WTC11 (cell line): ENCODE measurements around the gene CFAP126. TPM values are rescaled to one million over a fixed set of nuclear protein-coding genes. Genes with fewer than 3 reads are reported as not detected.

Experiments used
- ATAC-seq: fragments of 200-7000 bp; cut with Tn5 transposase; 2 replicates; pipeline ENCODE4 v1.10.0; 2021; ENCODE audit warnings: mild to moderate bottlenecking, moderate library complexity
- CTCF ChIA-PET: fragments of 300-600 bp; sonication (Branson Sonifier 250); formaldehyde crosslinking; loops from one replicate; lab custom pipeline; 2021; ENCODE audit warnings: antibody characterized with exemption; lab: Charles Lee
- POLR2A ChIA-PET: fragments of 350-600 bp; sonication (Branson Sonifier 250); formaldehyde crosslinking; loops from one replicate; lab custom pipeline; 2021; ENCODE audit warnings: antibody characterized with exemption; lab: Charles Lee
- DNase-seq: peaks from one replicate; pipeline ENCODE4 v3.0.0; 2021; ENCODE audit warnings: low spot score
- H3K27ac Mint-ChIP-seq: 2 replicates; pipeline ENCODE4 v1.8.0; 2021; ENCODE audit warnings: mixed read lengths
- H3K27me3 Mint-ChIP-seq: 2 replicates; pipeline ENCODE4 v1.8.0; 2021; ENCODE audit warnings: low read depth, mild to moderate bottlenecking, moderate library complexity, mixed read lengths
- H3K36me3 Mint-ChIP-seq: 2 replicates; pipeline ENCODE4 v1.8.0; 2021; ENCODE audit warnings: mixed read lengths
- H3K4me1 Mint-ChIP-seq: 2 replicates; pipeline ENCODE4 v1.8.0; 2022; ENCODE audit warnings: mixed read lengths
- H3K4me3 Mint-ChIP-seq: 2 replicates; pipeline ENCODE4 v1.8.0; 2021; ENCODE audit warnings: mild to moderate bottlenecking, moderate library complexity, mixed read lengths
- H3K9me3 Mint-ChIP-seq: 2 replicates; pipeline ENCODE4 v1.8.0; 2021; ENCODE audit warnings: mixed read lengths
- E2F1 ChIP-seq: sonication (generic); formaldehyde crosslinking; IDR thresholded peaks from 2 replicates; pipeline ENCODE4 v1.8.0; 2022; ENCODE audit warnings: mild to moderate bottlenecking, missing genetic modification reagents
- ELF4 ChIP-seq: sonication (generic); formaldehyde crosslinking; IDR thresholded peaks from 2 replicates; pipeline ENCODE4 v1.8.1; 2022; ENCODE audit warnings: low read depth, mild to moderate bottlenecking, moderate library complexity, missing genetic modification reagents
- ETV6 ChIP-seq: sonication (generic); formaldehyde crosslinking; IDR thresholded peaks from 2 replicates; pipeline ENCODE4 v1.8.1; 2022; ENCODE audit warnings: mild to moderate bottlenecking, missing genetic modification reagents
- HMGXB4 ChIP-seq: sonication (generic); formaldehyde crosslinking; IDR thresholded peaks from 2 replicates; pipeline ENCODE4 v1.8.1; 2023; ENCODE audit warnings: mild to moderate bottlenecking, moderate library complexity, missing genetic modification reagents
- JUN ChIP-seq: sonication (generic); formaldehyde crosslinking; IDR thresholded peaks from 2 replicates; pipeline ENCODE4 v1.8.0; 2023; ENCODE audit warnings: mild to moderate bottlenecking, missing genetic modification reagents
- MXD4 ChIP-seq: fragments of 250-450 bp; sonication (Bioruptor Pico); IDR thresholded peaks from 2 replicates; pipeline ENCODE4 v1.8.0; 2021; ENCODE audit warnings: mild to moderate bottlenecking, moderate library complexity, borderline replicate concordance
- NFATC4 ChIP-seq: fragments of 250-450 bp; sonication (Bioruptor Pico); IDR thresholded peaks from 2 replicates; pipeline ENCODE4 v1.9.0; 2021; ENCODE audit warnings: mild to moderate bottlenecking
- NFE2L1 ChIP-seq: sonication (generic); formaldehyde crosslinking; IDR thresholded peaks from 2 replicates; pipeline ENCODE4 v1.8.1; 2023; ENCODE audit warnings: missing genetic modification reagents
- NFYB ChIP-seq: sonication (generic); formaldehyde crosslinking; conservative IDR thresholded peaks from 2 replicates; pipeline ENCODE4 v1.8.0; 2022; ENCODE audit warnings: low read depth, missing genetic modification reagents
- NR3C1 ChIP-seq: sonication (generic); formaldehyde crosslinking; conservative IDR thresholded peaks from 2 replicates; pipeline ENCODE4 v1.8.1; 2023; ENCODE audit warnings: low read depth, mild to moderate bottlenecking, missing genetic modification reagents
- RORB ChIP-seq: fragments of 250-450 bp; sonication (Bioruptor Pico); IDR thresholded peaks from 2 replicates; pipeline ENCODE4 v1.9.0; 2021; ENCODE audit warnings: mild to moderate bottlenecking
- USF2 ChIP-seq: sonication (generic); formaldehyde crosslinking; IDR thresholded peaks from 2 replicates; pipeline ENCODE4 v1.8.1; 2023; ENCODE audit warnings: mild to moderate bottlenecking, missing genetic modification reagents, moderate library complexity
- ZBTB21 ChIP-seq: sonication (generic); formaldehyde crosslinking; IDR thresholded peaks from 2 replicates; pipeline ENCODE4 v1.8.1; 2023; ENCODE audit warnings: mild to moderate bottlenecking, missing genetic modification reagents, borderline replicate concordance
- ZNF219 ChIP-seq: sonication (generic); formaldehyde crosslinking; IDR thresholded peaks from 2 replicates; pipeline ENCODE4 v1.8.0; 2023; ENCODE audit warnings: missing genetic modification reagents, mild to moderate bottlenecking, borderline replicate concordance
- ZNF396 ChIP-seq: fragments of 250-450 bp; sonication (Bioruptor Pico); IDR thresholded peaks from 2 replicates; pipeline ENCODE4 v1.8.0; 2021; ENCODE audit warnings: mild to moderate bottlenecking, moderate library complexity, borderline replicate concordance
- total RNA-seq: library from RNA; stranded (reverse); gene quantifications from 3 replicates; pipeline ENCODE4 v1.2.3, GENCODE V29; 2021
- TF ChIP-seq, protein P1 (sequence below): fragments of 250-450 bp; sonication (Bioruptor Pico); IDR thresholded peaks from 2 replicates; pipeline ENCODE4 v1.9.0; 2021; ENCODE audit warnings: mild to moderate bottlenecking, borderline replicate concordance
- TF ChIP-seq, protein P2 (sequence below): sonication (generic); formaldehyde crosslinking; conservative IDR thresholded peaks from 2 replicates; pipeline ENCODE4 v1.8.1; 2023; ENCODE audit warnings: mild to moderate bottlenecking, low read depth, missing genetic modification reagents, moderate library complexity
- TF ChIP-seq, protein P3 (sequence below): sonication (generic); formaldehyde crosslinking; IDR thresholded peaks from 2 replicates; pipeline ENCODE4 v1.8.1; 2023; ENCODE audit warnings: mild to moderate bottlenecking, missing genetic modification reagents
- TF ChIP-seq, protein P4 (sequence below): sonication (generic); formaldehyde crosslinking; IDR thresholded peaks from 2 replicates; pipeline ENCODE4 v1.8.1; 2022; ENCODE audit warnings: missing genetic modification reagents, borderline replicate concordance
- TF ChIP-seq, protein P5 (sequence below): sonication (generic); formaldehyde crosslinking; IDR thresholded peaks from 2 replicates; pipeline ENCODE4 v1.8.1; 2023; ENCODE audit warnings: mild to moderate bottlenecking, missing genetic modification reagents

Gene CFAP126
- total RNA-seq, 1 experiment from 2014 or later: not detected

DNA sequence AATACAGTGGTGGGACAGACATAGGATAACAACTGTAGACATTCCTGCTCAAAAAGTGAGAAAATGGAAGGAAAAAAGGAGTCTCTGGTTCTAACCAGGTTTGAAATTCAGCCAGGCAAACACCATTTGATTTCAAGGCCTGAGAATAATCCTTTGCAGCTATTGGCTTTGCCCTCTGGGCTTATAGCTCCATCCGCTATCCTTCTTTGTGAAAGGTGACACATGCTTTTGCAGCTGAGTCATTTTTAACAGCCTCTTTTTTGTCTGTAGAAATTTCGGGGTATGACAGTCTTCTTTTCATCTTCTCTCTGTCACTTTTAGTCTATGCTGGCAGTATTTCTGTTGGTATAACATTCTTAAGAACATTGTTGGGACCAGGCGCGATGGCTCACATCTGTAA, 37.3 kb downstream of the CFAP126 start:
- POLR2A ChIA-PET: no interaction called here
- TF ChIP-seq ELF4 (CRISPR knock-in tag): no peak
- no peak for TF ChIP-seq RORB
- no peak for TF ChIP-seq ZNF219
- no peak for TF ChIP-seq JUN (CRISPR knock-in tag)
- no peak for TF ChIP-seq USF2 (CRISPR knock-in tag)
- TF ChIP-seq, protein P1, sequence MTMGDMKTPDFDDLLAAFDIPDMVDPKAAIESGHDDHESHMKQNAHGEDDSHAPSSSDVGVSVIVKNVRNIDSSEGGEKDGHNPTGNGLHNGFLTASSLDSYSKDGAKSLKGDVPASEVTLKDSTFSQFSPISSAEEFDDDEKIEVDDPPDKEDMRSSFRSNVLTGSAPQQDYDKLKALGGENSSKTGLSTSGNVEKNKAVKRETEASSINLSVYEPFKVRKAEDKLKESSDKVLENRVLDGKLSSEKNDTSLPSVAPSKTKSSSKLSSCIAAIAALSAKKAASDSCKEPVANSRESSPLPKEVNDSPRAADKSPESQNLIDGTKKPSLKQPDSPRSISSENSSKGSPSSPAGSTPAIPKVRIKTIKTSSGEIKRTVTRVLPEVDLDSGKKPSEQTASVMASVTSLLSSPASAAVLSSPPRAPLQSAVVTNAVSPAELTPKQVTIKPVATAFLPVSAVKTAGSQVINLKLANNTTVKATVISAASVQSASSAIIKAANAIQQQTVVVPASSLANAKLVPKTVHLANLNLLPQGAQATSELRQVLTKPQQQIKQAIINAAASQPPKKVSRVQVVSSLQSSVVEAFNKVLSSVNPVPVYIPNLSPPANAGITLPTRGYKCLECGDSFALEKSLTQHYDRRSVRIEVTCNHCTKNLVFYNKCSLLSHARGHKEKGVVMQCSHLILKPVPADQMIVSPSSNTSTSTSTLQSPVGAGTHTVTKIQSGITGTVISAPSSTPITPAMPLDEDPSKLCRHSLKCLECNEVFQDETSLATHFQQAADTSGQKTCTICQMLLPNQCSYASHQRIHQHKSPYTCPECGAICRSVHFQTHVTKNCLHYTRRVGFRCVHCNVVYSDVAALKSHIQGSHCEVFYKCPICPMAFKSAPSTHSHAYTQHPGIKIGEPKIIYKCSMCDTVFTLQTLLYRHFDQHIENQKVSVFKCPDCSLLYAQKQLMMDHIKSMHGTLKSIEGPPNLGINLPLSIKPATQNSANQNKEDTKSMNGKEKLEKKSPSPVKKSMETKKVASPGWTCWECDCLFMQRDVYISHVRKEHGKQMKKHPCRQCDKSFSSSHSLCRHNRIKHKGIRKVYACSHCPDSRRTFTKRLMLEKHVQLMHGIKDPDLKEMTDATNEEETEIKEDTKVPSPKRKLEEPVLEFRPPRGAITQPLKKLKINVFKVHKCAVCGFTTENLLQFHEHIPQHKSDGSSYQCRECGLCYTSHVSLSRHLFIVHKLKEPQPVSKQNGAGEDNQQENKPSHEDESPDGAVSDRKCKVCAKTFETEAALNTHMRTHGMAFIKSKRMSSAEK: no peak
- TF ChIP-seq ETV6: no peak
- no peak for TF ChIP-seq MXD4
- TF ChIP-seq, protein P2, sequence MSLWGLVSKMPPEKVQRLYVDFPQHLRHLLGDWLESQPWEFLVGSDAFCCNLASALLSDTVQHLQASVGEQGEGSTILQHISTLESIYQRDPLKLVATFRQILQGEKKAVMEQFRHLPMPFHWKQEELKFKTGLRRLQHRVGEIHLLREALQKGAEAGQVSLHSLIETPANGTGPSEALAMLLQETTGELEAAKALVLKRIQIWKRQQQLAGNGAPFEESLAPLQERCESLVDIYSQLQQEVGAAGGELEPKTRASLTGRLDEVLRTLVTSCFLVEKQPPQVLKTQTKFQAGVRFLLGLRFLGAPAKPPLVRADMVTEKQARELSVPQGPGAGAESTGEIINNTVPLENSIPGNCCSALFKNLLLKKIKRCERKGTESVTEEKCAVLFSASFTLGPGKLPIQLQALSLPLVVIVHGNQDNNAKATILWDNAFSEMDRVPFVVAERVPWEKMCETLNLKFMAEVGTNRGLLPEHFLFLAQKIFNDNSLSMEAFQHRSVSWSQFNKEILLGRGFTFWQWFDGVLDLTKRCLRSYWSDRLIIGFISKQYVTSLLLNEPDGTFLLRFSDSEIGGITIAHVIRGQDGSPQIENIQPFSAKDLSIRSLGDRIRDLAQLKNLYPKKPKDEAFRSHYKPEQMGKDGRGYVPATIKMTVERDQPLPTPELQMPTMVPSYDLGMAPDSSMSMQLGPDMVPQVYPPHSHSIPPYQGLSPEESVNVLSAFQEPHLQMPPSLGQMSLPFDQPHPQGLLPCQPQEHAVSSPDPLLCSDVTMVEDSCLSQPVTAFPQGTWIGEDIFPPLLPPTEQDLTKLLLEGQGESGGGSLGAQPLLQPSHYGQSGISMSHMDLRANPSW (CRISPR knock-in tag): no peak
- TF ChIP-seq E2F1 (CRISPR knock-in tag): no peak
- no peak for TF ChIP-seq NFE2L1 (CRISPR knock-in tag)
- TF ChIP-seq, protein P3, sequence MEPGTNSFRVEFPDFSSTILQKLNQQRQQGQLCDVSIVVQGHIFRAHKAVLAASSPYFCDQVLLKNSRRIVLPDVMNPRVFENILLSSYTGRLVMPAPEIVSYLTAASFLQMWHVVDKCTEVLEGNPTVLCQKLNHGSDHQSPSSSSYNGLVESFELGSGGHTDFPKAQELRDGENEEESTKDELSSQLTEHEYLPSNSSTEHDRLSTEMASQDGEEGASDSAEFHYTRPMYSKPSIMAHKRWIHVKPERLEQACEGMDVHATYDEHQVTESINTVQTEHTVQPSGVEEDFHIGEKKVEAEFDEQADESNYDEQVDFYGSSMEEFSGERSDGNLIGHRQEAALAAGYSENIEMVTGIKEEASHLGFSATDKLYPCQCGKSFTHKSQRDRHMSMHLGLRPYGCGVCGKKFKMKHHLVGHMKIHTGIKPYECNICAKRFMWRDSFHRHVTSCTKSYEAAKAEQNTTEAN: no peak
- TF ChIP-seq, protein P4, sequence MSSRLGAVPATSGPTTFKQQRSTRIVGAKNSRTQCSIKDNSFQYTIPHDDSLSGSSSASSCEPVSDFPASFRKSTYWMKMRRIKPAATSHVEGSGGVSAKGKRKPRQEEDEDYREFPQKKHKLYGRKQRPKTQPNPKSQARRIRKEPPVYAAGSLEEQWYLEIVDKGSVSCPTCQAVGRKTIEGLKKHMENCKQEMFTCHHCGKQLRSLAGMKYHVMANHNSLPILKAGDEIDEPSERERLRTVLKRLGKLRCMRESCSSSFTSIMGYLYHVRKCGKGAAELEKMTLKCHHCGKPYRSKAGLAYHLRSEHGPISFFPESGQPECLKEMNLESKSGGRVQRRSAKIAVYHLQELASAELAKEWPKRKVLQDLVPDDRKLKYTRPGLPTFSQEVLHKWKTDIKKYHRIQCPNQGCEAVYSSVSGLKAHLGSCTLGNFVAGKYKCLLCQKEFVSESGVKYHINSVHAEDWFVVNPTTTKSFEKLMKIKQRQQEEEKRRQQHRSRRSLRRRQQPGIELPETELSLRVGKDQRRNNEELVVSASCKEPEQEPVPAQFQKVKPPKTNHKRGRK (CRISPR knock-in tag): no peak
- no peak for TF ChIP-seq ZBTB21 (CRISPR knock-in tag)
- TF ChIP-seq HMGXB4 (CRISPR knock-in tag): no peak
- TF ChIP-seq NFATC4 (CRISPR knock-in tag): no peak
- no peak for TF ChIP-seq NFYB (CRISPR knock-in tag)
- no peak for TF ChIP-seq NR3C1 (CRISPR knock-in tag)
- TF ChIP-seq, protein P5, sequence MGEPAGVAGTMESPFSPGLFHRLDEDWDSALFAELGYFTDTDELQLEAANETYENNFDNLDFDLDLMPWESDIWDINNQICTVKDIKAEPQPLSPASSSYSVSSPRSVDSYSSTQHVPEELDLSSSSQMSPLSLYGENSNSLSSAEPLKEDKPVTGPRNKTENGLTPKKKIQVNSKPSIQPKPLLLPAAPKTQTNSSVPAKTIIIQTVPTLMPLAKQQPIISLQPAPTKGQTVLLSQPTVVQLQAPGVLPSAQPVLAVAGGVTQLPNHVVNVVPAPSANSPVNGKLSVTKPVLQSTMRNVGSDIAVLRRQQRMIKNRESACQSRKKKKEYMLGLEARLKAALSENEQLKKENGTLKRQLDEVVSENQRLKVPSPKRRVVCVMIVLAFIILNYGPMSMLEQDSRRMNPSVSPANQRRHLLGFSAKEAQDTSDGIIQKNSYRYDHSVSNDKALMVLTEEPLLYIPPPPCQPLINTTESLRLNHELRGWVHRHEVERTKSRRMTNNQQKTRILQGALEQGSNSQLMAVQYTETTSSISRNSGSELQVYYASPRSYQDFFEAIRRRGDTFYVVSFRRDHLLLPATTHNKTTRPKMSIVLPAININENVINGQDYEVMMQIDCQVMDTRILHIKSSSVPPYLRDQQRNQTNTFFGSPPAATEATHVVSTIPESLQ (CRISPR knock-in tag): no peak
- TF ChIP-seq ZNF396 (CRISPR knock-in tag): no peak
- CTCF ChIA-PET: interaction anchor here (0.7 kb wide), 1 partner anchor 59 kb away, joined by 3 read pairs; no protein-coding TSS in a partner anchor
- H3K27me3 Mint-ChIP-seq: no peaks in the 10 kb centered on the region
- H3K36me3 Mint-ChIP-seq: peaks cover 54% of the 10 kb centered on the region
- H3K4me1 Mint-ChIP-seq: no peaks in the 10 kb centered on the region
- DNase-seq (no peak), ATAC-seq (no peak)
- no peak overlapping the region for H3K27ac Mint-ChIP-seq
- no peak overlapping the region for H3K4me3 Mint-ChIP-seq
- H3K9me3 Mint-ChIP-seq: no peaks in the 10 kb centered on the region
